Muscle of arm (tissue), 14 donors: ENCODE results near the gene KHNYN. TPM values are rescaled to one million over a fixed set of nuclear protein-coding genes. Genes with fewer than 3 reads are reported as not detected.
A peak's percentile ranks its signal among the peaks of the same experiment; 100 is the strongest.
"Not testable (repeated sequence)": the region's sequence is repeated elsewhere in the genome, so short reads cannot be mapped to it uniquely, and the experiment has no call there.

ENCODE experiments used
- DNase-seq: peaks from one replicate; pipeline ENCODE4 v3.0.0-alpha.2; 2013
- long read RNA-seq, 11 donors: transcript quantifications; one replicate each; lab custom pipeline, GENCODE V29; 2026
- polyA plus RNA-seq, 12 donors: library from polyadenylated mRNA; unstranded; fragments of 120-200 nt; gene quantifications; one replicate each; pipeline ENCODE4 v1.2.1, GENCODE V29; 2013; ENCODE audit not compliant: insufficient read length in 12 of 12

KHNYN gene
- 10 to 100 TPM in 11 of 12 donors, not detected in 1; 31.7 to 65.4 (median 36.7) TPM for polyA plus RNA-seq
- long read RNA-seq, donor 1, partial matches to known transcripts = 12 of 28 reads
- long read RNA-seq, donor 1, other reads (novel, unspliced or antisense) = 13 of 28 reads
- long read RNA-seq, donor 2, partial matches to known transcripts = 0 of 1 reads
- long read RNA-seq, donor 2, other reads (novel, unspliced or antisense) = 0 of 1 reads
- long read RNA-seq, donor 3, partial matches to known transcripts = 5 of 9 reads
- long read RNA-seq, donor 3, other reads (novel, unspliced or antisense) = 0 of 9 reads
- long read RNA-seq, donor 4, partial matches to known transcripts = 0 of 1 reads
- long read RNA-seq, donor 4, other reads (novel, unspliced or antisense) = 0 of 1 reads
- long read RNA-seq, donor 5, partial matches to known transcripts = 38 of 56 reads
- long read RNA-seq, donor 5, other reads (novel, unspliced or antisense) = 13 of 56 reads
- long read RNA-seq, donor 6, partial matches to known transcripts = 0 of 4 reads
- long read RNA-seq, donor 6, other reads (novel, unspliced or antisense) = 0 of 4 reads
- long read RNA-seq, donor 7, partial matches to known transcripts = 0 of 7 reads
- long read RNA-seq, donor 7, other reads (novel, unspliced or antisense) = 5 of 7 reads
- long read RNA-seq, donor 8, partial matches to known transcripts = 22 of 29 reads
- long read RNA-seq, donor 8, other reads (novel, unspliced or antisense) = 5 of 29 reads
- long read RNA-seq, donor 9, partial matches to known transcripts = 0 of 1 reads
- long read RNA-seq, donor 9, other reads (novel, unspliced or antisense) = 0 of 1 reads
- long read RNA-seq, donor 10, partial matches to known transcripts = 0 of 25 reads
- long read RNA-seq, donor 10, other reads (novel, unspliced or antisense) = 20 of 25 reads
- long read RNA-seq, donor 11, partial matches to known transcripts = 12 of 26 reads
- long read RNA-seq, donor 11, other reads (novel, unspliced or antisense) = 13 of 26 reads

DNA sequence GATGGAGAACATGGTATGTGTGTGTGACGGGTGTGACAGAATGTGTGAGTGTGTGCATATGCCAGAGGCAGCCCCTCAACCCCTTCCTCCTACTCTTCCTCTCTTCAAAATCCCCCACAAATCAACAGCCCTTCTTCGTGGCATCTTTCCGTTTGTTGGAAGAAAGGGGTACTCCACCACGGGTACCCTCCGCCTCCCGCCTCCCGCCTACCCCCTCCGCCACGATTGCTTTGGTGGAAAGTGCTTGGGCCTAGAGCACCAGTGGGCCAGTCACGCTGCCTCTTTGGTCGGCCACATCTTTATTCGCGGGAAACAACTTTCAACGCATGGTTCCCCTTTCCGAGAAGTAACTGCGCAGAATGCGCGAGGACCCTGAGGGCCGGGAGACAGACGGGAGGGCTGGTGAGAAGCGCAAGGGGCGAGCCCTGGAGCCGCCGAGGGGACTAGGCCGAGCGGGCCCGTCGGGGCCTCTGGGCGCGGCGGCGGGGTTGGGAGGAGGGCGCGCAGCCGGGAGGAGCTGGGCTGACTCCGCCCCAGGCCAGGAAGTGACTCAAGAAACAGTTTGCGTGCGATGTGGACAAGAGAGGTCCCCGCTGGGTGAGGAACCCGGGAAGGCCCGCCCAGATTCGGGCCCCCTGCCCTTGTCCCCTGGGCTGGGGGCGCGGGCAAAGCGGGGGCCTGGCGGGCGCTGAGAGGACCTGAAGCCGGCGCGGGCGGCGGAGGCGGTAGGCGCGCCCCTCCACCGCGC is at the start of gene KHNYN, which contains the start of gene CBLN3:
Gene KHNYN, plus strand, starts transcription at position 560 of the 748 bp plus-strand sequence. CDS start 777 bp downstream, outside the sequence.
Gene CBLN3, minus strand, starts transcription at position 274 of the 748 bp plus-strand sequence. CDS start 614 bp downstream, outside the sequence.
- peak; percentile 92 for DNase-seq

GRCh38 chr14:24381363-24382063 is 48.2 kb upstream of the KHNYN start:
- no peak for DNase-seq

GRCh38 chr14:24382064-24382371 is 47.7 kb upstream of the KHNYN start:
- no peak for DNase-seq

DNA sequence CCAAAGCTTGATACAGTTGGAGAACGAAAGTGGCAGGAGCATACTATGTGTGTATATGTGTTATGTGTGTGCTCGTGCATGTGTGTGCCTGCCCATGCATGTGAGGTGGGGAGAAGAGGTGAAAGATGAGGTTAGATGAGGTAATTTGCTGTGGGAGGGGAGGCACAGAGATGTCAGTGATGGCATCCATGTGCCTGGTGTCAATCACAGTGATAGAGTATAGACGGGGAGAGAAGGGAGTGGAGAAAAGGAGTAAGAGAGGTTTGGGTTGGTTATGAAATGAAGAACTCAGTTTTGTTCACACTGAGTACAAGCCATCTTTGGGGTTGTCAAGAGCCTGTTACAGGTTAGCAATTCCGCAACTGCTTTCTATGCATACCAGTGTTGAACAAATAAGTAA is 45.6 kb upstream of the KHNYN start:
- no peak for DNase-seq

DNA sequence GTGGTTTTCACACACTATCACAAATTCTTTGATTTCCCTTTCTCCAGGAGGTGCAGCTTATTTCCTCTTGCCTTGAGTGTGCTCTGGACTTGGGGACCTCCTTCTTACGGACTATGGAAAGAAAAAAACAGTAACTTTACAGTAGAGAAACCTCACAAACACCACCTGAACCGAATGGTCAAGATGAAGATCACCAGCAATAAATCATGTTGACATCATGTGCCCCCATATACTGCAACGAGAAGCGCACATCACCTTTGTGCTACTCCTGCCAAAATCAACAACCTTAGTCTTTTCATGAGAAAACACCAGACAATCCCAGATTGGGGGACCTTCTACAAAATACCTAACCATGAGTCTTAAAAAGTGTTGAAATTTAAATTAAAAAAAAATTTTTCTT is 44.2 kb upstream of the KHNYN start:
- DNase-seq = no peak

DNA sequence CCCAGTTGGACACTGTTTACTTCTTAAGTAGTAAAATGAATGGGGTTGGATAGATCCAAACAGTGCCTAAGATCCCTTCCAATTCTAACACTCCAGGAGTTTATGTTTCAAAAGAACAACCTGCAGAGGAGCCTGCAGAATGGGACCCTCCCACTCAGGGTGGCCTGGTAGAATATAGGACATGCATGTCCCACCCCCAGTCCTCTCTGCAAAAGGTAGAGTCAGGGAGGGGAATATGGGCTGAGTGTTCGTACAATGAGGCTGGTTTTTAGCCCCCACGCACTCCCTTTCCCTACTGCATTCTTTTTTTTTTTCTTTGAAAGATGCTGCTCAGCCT is 42.8 kb upstream of the KHNYN start:
- no peak for DNase-seq

DNA sequence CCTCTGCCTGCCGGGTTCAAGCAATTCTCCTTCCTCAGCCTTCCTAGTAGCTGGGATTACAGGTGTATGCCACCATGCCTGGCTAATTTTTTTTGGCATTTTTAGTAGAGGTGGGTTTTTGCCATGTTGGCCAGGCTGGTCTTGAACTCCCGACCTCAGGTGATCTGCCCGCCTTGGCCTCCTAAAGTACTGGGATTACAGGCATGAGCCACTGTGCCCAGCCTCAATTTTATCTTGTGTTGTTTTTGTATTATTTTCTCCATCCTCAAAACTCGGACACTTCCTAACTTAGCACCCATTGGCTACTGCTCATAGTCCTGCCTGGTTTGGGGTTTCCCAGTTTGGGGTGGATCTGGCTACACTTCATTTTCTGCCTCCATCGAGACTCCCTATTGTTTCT is 42.2 kb upstream of the KHNYN start:
- not testable (repeated sequence) for DNase-seq

DNA sequence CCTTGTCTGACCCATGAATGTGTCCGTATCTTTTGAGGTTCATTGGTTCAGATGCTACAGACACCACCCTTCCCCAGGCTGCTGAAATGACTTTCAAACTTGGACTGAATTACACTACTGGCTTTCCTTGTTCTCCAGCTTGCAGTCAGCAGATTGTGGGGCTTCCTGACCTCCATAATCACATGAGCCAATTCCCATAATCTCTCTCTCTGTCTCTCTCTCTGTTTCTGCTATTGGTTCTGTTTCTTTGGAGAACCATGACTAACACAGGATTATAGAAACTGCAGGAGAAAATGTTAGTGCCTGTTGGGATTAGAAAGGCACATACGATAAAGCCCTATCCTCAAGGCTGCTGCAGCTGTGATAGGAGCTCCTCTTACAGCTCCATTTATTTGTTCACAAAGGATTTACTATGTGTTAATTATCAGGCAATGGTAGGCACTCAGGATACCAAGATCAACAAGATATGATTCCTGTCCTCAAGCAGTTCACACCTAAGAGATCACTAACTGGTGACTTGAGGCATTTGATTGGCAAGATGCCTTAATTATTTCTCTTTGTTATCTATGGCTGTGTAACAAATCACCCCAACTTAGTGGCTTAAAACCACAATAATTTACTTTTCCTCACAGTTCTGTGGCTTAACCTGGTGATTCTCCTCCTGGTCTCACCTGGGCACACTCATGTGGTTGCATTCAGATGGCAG is 41.1 kb upstream of the KHNYN start:
- DNase-seq = no peak

DNA sequence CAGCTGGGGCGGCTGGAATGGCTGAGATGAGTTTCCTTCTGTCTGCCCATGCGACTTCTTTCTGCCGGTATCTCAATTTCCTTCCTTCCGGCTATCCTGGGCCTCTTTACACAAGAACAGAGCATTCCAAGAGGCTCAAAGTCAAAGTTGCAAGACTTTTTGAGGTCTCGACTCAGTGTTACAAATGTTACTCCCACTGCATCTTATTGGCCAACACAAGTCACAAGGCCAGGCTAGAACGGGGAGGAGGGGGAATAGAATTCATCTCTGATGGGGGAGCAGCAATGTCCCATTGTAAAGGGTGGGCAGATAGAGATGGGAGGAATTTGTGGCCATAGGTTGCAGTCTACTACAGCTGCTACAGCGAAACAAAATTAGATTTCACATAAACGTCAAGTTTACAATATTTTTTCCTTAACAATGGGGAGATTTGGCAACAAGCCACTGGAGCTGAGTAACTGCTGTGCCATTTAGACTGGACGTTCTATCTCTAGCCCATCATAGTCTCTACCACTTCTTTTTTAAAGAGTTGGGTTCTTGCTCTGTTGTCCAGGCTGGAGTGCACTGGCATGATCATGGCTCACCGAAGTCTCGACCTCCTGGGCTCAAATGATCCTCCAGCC is 40.4 kb upstream of the KHNYN start:
- DNase-seq = no peak

DNA sequence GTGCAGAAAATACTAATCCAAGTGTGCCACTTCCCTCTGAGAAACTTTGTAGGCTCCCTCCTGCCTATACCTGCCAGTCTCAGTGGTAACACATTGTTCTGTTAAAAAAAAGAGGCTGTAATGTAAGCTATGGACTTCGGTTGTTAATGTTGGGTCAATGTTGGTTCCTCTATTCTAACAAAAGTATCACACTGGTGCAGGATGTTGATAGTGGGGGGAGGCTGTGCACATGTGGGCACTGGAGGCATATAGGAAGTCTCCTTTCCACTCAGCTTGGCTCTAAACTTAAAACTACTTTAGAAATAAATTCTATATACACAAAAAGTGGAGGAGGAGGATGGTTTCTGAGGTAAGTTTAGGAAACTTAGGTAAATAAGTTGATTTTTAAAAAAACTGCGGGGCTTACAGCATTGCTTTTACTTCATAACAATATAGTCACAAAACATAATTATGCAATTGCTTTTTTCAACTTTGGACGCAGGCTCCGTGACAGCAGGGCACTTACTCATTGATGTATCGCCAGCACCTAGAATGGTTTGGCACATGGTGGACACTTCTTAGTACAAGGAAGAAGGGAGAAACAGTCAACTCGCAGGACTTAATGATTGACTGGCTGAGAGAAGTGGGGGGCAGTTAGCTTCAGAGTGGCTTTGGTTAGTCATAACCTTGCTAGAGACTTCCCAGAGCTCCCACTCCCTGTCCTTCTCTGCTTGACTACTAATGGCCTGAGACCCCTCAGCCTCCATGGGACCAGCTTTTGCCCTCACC is 38.9 kb upstream of the KHNYN start:
- no peak for DNase-seq

- DNase-seq = no peak
These were observed 37.2 kb upstream of the KHNYN start for GRCh38 chr14:24392325-24393091.

GRCh38 chr14:24394275-24394674 is 35.5 kb upstream of the KHNYN start:
- no peak for DNase-seq

GRCh38 chr14:24395609-24396582 is 33.9 kb upstream of the KHNYN start:
- no peak for DNase-seq

DNA sequence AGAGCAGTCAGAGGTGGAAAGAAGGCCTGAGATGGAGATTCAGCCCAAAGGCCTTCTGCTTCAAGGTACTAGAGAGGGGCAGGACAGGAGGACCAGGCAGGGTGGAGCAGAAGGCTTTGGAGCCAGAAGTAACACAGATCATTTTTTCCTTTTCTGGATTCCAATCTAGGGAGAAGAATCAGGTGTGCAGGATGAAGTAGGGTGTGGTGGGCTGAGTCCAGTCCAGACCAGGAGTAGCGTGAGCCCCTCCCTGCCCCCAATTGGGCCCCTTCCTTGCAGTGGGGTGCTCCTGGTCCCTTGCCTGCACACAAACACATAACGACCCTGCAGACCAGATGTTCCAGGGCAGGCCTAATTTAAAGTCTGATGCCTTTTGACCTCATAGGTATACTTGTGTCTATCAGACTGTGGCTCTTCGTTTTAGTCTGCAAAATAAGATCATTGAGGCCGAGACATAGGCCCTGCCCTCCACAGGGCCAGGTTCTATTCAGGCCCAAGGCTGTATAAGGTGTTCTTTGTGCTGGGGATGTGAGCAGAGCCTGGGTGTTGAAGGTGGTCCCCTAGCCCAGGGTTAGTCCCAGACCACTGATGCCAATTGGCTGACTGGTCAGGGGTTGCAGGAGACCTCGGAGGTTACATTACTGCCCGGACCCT is 32.0 kb upstream of the KHNYN start:
- no peak for DNase-seq

DNA sequence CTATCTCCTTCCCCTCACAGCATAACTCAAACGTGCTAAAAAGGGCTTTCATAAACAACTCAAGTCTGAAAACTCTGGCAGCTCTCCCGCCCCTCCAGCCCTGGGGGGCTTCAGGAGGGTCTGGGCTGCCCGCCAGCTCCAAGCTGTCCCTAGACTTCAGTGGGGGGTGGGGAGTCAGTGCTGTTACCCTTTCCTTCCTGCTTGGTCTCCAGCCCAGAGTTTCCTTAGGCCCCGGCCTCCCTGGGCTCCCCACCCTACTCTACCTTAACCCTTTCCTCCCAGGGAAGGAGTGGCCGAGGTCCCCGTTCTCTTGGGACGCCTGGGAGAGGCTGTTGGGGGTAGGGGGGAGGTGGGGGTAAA is 31.5 kb upstream of the KHNYN start:
- peak; percentile 68 for DNase-seq

DNA sequence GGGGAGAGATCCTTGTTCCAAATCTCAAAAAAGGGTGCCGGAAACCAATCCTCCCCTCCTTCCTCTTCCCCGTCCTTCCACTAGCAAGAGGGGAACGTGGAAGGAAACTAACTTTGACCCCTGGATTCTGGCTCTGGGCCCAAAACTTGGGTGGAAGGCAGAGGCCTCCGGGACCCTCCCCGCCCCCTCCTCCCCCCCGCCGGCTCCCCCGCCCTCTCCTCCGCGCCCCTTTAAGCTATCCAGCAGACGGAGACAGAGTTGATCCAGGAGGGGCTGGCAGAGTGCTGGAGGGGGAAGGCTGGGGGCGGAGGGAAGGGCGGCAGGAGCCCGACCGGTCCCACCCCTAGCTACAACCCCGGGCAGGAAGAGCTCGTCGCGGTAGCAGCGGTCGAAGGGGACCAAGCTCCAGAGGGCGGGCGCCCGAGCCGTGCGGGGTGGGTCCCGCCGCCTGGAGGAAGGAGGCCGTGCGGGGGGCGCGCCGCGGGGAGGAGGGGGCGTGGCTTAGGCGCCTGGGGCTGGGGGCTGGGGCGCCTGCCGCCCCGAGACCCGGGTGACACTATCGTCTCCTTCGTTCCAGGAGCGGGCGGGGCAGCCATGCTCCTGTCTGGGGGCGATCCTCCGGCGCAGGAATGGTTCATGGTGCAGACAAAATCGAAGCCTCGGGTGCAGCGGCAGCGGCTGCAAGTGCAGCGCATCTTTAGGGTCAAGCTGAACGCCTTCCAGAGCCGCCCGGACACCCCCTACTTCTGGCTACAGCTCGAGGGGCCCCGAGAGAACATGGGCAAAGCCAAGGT is 30.9 kb upstream of the KHNYN start, which contains the start of gene NYNRIN:
Gene NYNRIN, plus strand, starts transcription at position 351 of the 794 bp plus-strand sequence. Its CDS starts 244 bp downstream, at position 595.
- peak; percentile 78 for DNase-seq
